ENCODE results near the gene GALNT17. TPM values are rescaled to one million over a fixed set of nuclear protein-coding genes. Genes with fewer than 3 reads are reported as not detected.

GALNT17 gene
- total RNA-seq, 4 donors from 2014 or later: 51.1 to 95.6 (median 69.8) TPM

DNA sequence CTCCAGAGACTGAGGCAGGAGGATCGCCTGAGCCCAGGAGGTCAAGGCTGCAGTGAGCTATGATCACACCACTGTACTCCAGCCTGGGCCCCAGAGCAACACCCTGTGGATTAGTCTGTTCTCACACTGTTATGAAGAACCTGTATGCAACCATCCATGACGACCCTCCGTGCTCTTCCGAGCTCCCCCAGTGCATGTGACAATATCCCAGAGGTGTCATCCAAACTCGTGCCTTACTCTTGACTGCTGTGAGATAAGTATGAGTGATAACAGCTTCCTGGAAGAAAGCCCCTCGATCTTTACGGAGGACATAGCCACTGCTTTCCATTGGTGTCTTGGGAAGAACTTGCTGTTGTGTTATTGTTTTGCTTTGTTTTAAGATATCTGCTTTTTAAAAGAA lies 591.9 kb downstream of the GALNT17 start:
- Histone ChIP-seq H3K4me1 (no peaks in the 10 kb centered on the region), H3K27me3 (no peaks in the 10 kb centered on the region), H3K27ac (replicated peaks in 1 of 4) (no peak overlapping the region), H3K36me3 (no peaks in the 10 kb centered on the region), H3K9me3 (peaks cover 0 to under 1% (median 0%) of the 10 kb centered on the region in 4 donors), H3K4me3 (no peak overlapping the region)
- TF ChIP-seq, protein P1, sequence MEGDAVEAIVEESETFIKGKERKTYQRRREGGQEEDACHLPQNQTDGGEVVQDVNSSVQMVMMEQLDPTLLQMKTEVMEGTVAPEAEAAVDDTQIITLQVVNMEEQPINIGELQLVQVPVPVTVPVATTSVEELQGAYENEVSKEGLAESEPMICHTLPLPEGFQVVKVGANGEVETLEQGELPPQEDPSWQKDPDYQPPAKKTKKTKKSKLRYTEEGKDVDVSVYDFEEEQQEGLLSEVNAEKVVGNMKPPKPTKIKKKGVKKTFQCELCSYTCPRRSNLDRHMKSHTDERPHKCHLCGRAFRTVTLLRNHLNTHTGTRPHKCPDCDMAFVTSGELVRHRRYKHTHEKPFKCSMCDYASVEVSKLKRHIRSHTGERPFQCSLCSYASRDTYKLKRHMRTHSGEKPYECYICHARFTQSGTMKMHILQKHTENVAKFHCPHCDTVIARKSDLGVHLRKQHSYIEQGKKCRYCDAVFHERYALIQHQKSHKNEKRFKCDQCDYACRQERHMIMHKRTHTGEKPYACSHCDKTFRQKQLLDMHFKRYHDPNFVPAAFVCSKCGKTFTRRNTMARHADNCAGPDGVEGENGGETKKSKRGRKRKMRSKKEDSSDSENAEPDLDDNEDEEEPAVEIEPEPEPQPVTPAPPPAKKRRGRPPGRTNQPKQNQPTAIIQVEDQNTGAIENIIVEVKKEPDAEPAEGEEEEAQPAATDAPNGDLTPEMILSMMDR (IDR thresholded peaks at IDR 0.05): no peak
- no peak for TF ChIP-seq EP300 (IDR thresholded peaks at IDR 0.05)
- intact Hi-C loops (cut with DNase I): no loop called here
- 52% methylated on average over 7 of the region's 7 CpGs for WGBS
- no peak for DNase-seq (ENCODE audit: extremely low spot score)

DNA sequence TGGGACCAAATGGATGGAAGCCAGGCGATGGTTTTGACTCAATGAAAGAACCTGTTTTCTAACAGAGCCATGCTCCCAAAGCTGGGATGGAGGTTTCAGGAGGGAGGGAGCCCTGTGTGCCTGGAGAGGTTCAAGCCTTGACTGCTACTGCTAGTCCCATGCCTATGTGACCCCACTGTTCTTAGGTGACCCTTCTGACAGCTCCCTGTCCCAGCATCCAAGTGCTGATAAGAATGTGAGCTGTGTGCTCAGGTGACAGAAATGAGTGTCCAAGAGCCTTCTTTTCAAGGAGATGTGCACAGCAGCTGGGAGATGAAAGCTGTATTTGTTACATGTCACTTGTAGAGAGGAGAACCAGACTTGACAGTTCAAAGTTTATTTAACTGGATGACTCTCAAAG lies 595.4 kb downstream of the GALNT17 start:
- DNase-seq (ENCODE audit: extremely low spot score): no peak
- Histone ChIP-seq H3K27me3 (no peaks in the 10 kb centered on the region), H3K4me1 (no peaks in the 10 kb centered on the region), H3K36me3 (no peaks in the 10 kb centered on the region), H3K9me3 (peaks cover 0 to 6% (median 0%) of the 10 kb centered on the region in 4 donors), H3K4me3 (no peak overlapping the region), H3K27ac (replicated peaks in 1 of 4) (no peak overlapping the region)
- intact Hi-C loops (cut with DNase I): no loop called here
- WGBS: 75% methylated on average over 1 of the region's 1 CpG
- TF ChIP-seq POLR2A (IDR thresholded peaks at IDR 0.05; ENCODE audit: low read depth) (no peak), EP300 (IDR thresholded peaks at IDR 0.05) (no peak), POLR2AphosphoS5 (IDR thresholded peaks at IDR 0.05) (no peak)
- TF ChIP-seq, protein P1 (IDR thresholded peaks at IDR 0.05): no peak

DNA sequence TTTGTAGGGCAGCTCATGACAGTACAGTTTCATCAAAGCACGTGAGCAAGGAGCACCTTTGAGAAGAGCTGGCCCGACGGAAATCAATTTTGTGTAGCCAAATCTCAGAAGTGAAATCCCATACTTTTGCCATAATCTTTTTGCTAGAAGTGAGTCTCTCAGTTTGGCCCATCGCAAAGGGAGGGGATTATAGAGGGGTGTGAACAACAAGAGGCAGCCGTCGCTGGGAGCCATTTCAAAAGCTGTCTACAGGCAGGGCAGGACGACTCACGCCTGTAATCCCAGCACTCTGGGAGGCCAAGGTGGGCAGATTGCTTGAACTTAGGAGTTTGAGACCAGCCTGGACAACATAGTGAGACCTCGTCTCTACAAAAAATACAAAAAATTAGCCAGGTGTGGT lies 599.8 kb downstream of the GALNT17 start:
- H3K27ac ChIP-seq (replicated peaks in 1 of 4): no peak overlapping the region
- no peaks in the 10 kb centered on the region for H3K36me3 ChIP-seq
- peaks cover 0 to 6% (median 0%) of the 10 kb centered on the region in 4 donors for H3K9me3 ChIP-seq
- peaks cover 4 to 8% (median 7%) of the 10 kb centered on the region in 4 donors for H3K4me1 ChIP-seq
- TF ChIP-seq, protein P1 (IDR thresholded peaks at IDR 0.05): no peak
- intact Hi-C loops (cut with DNase I): loop anchor here (5.0 to 10.0 kb wide), 2 partner anchors 497 to 599 kb away; partner anchors contain the start of gene GALNT17
- WGBS: 86% methylated on average over 9 of the region's 9 CpGs
- peaks cover 0 to 12% (median 0%) of the 10 kb centered on the region in 4 donors for H3K27me3 ChIP-seq
- no peak for DNase-seq (ENCODE audit: extremely low spot score)
- H3K4me3 ChIP-seq: no peak overlapping the region

DNA sequence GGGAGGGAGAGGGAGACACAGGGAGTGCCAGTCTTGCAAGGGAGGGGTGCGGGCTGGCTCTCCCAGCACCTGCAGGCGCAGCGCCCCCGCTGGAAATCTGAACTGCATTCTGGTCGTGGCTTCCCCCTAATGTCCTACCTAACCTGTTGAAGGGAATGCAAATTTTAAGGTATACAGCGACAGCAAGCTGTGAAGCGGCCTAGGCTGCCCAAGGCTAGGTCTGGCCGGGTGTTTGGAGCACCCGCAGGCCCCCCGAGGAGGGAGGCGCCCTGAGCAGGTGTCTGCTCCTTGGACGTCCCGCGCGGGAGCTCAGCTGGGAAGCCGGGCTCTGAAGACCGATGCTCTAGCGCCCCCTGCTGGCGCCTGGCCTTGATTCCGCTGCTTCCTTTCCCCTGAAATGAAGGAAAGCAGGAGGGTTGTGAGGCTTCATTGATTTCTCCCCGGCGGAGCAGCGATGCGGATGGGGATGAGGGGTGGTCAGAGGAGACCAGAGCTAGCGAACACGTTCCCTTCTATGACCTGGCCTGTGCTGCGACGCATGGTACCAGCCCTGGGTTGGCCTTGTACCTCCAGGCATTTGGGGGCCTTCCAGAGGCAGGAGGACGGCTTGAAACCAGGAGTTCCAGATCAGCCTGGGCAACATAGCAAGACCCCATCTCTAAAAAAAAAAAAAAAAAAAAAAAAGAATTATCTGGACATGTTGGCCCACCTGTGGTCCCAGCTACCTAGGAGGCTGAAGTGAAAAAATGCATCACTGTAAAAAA lies 601.3 kb downstream of the GALNT17 start:
- Histone ChIP-seq H3K27ac (replicated peaks in 1 of 4) (no peak overlapping the region), H3K27me3 (peaks cover 0 to 12% (median 0%) of the 10 kb centered on the region in 4 donors), H3K4me1 (peaks cover 4 to 8% (median 7%) of the 10 kb centered on the region in 4 donors), H3K4me3 (peak overlapping the region; percentile 27 to 51 (median 39)), H3K36me3 (no peaks in the 10 kb centered on the region), H3K9me3 (peaks cover 0 to 6% (median 0%) of the 10 kb centered on the region in 4 donors)
- intact Hi-C loops (cut with DNase I): loop anchor here (1.0 to 10.0 kb wide), 3 partner anchors 498 to 904 kb away; partner anchors contain the start of gene GALNT17
- peak; percentile 95 for DNase-seq (ENCODE audit: extremely low spot score)
- 9% methylated on average over 22 of the region's 29 CpGs for WGBS
- TF ChIP-seq POLR2AphosphoS5 (IDR thresholded peaks at IDR 0.05) (peak in 1 of 2 donors; percentile 35), POLR2A (IDR thresholded peaks at IDR 0.05; ENCODE audit: low read depth) (no peak), EP300 (IDR thresholded peaks at IDR 0.05) (no peak)
- TF ChIP-seq, protein P1 (IDR thresholded peaks at IDR 0.05): peak; percentile 78 to 95 (median 90)

All from esophagus muscularis mucosa (tissue), 4 donors.